Endothelial cell of umbilical vein (primary cell): ENCODE measurements around the gene NOXA1. TPM values are rescaled to one million over a fixed set of nuclear protein-coding genes. Genes with fewer than 3 reads are reported as not detected.
"Not testable (repeated sequence)": the region's sequence is repeated elsewhere in the genome, so short reads cannot be mapped to it uniquely, and the experiment has no call there.

Experiments
- BruUV-seq: library from RNA; stranded (reverse); fragments of 400-500 nt; replicated peaks from 2 replicates; lab custom pipeline; 2021; lab: Mats Ljungman, UMichigan
- CTCF ChIA-PET: fragments of 300-600, 350-600 bp; sonication (Branson Sonifier 250); formaldehyde crosslinking; loops from one replicate; lab custom pipeline; 2021; ENCODE audit warnings: antibody characterized with exemption, inconsistent platforms; lab: Charles Lee
- POLR2A ChIA-PET: fragments of 300-600, 350-600 bp; sonication (Branson Sonifier 250); formaldehyde crosslinking; loops from one replicate; lab custom pipeline; 2021; ENCODE audit warnings: antibody characterized with exemption, inconsistent platforms; lab: Charles Lee
- DNase-seq: peaks from one replicate; pipeline ENCODE4 v3.0.0-alpha.2; 2011; ENCODE audit warnings: low read depth, low spot score
- FAIRE-seq: peaks from 2 replicates; lab custom pipeline; 2011; peaks lifted over from hg19 to GRCh38; lab: Jason Lieb, UNC
- H2AFZ ChIP-seq: 2 replicates; pipeline ENCODE4 v1.6.0; 2012; ENCODE audit warnings: low read depth, low read length, control low read depth, inconsistent platforms
- H3K27ac ChIP-seq: 2 replicates; pipeline ENCODE4 v1.5.1; 2011; ENCODE audit warnings: low read depth, mild to moderate bottlenecking, control low read depth, low read length, moderate library complexity; ENCODE audit not compliant: insufficient read depth
- H3K27me3 ChIP-seq, 2 experiments: 2 replicates each; pipeline versions ENCODE4 v1.6.0 to v1.6.1; 2011; ENCODE audit warnings: low read length in 2 of 2, mixed read lengths in 1 of 2; ENCODE audit not compliant: control insufficient read depth in 2 of 2, insufficient read depth in 2 of 2
- H3K36me3 ChIP-seq, 2 experiments: 2 replicates in 1 of 2; 3 replicates in 1 of 2; pipeline ENCODE4 v1.5.1; 2011; ENCODE audit warnings: low read length in 2 of 2, mild to moderate bottlenecking in 1 of 2, moderate library complexity in 1 of 2; ENCODE audit not compliant: control insufficient read depth in 2 of 2, insufficient read depth in 2 of 2; ENCODE audit errors: extremely low read depth in 1 of 2
- H3K4me1 ChIP-seq: 3 replicates; pipeline ENCODE4 v1.5.1; 2011; ENCODE audit warnings: mild to moderate bottlenecking, low read length; ENCODE audit not compliant: control insufficient read depth, insufficient read depth; ENCODE audit errors: extremely low read depth
- H3K4me2 ChIP-seq: 2 replicates; pipeline ENCODE4 v1.6.1; 2011; ENCODE audit warnings: low read length, control low read depth, mixed read lengths; ENCODE audit not compliant: insufficient read depth
- H3K4me3 ChIP-seq, 3 experiments: fragments of 200-600 bp in 1 of 3; sonication (generic), shearing (Covaris generic) in 1 of 3; replicated peaks in 1 of 3; 2 replicates each; pipeline ENCODE4 v1.5.1; 2011 to 2016; ENCODE audit warnings: control low read depth in 3 of 3, low read length in 3 of 3, mild to moderate bottlenecking in 2 of 3, inconsistent platforms in 1 of 3, low read depth in 1 of 3, moderate library complexity in 1 of 3; ENCODE audit not compliant: insufficient read depth in 1 of 3
- H3K79me2 ChIP-seq: 2 replicates; pipeline ENCODE4 v1.6.0; 2012; ENCODE audit warnings: low read length, inconsistent platforms; ENCODE audit not compliant: control insufficient read depth, insufficient read depth
- H3K9ac ChIP-seq: replicated peaks from 2 replicates; pipeline ENCODE3; 2011; ENCODE audit warnings: low read length, control low read depth; ENCODE audit not compliant: insufficient read depth; ENCODE audit errors: extremely low read depth
- H3K9me1 ChIP-seq: replicated peaks from 3 replicates; pipeline ENCODE4 v1.6.0; 2011; ENCODE audit warnings: mild to moderate bottlenecking, low read length; ENCODE audit not compliant: control insufficient read depth, insufficient read depth; ENCODE audit errors: extremely low read depth
- H3K9me3 ChIP-seq: replicated peaks from 2 replicates; pipeline ENCODE4 v1.5.1; 2012; ENCODE audit warnings: low read length, inconsistent platforms; ENCODE audit not compliant: control insufficient read depth, insufficient read depth
- H4K20me1 ChIP-seq: replicated peaks from 2 replicates; pipeline ENCODE3; 2011; ENCODE audit warnings: mild to moderate bottlenecking, low read length; ENCODE audit not compliant: control insufficient read depth, insufficient read depth; ENCODE audit errors: extremely low read depth
- CTCF ChIP-seq, 2 donors: IDR thresholded peaks; 1 replicate in 1 of 2; 2 replicates in 1 of 2; pipeline ENCODE4 v1.5.1; 2011; ENCODE audit warnings: low read length in 2 of 2, mild to moderate bottlenecking in 2 of 2, moderate library complexity in 2 of 2, control low read depth in 1 of 2, inconsistent platforms in 1 of 2, low read depth in 1 of 2; ENCODE audit not compliant: insufficient read depth in 1 of 2; ENCODE audit errors: extremely low read depth in 1 of 2
- EZH2 ChIP-seq: IDR thresholded peaks from 2 replicates; pipeline ENCODE4 v1.6.1; 2012; ENCODE audit warnings: borderline replicate concordance, low read depth, mild to moderate bottlenecking, moderate library complexity, low read length, inconsistent platforms; ENCODE audit not compliant: severe bottlenecking
- FOS ChIP-seq: IDR thresholded peaks from 2 replicates; pipeline ENCODE4 v1.6.1; 2011; ENCODE audit warnings: mild to moderate bottlenecking, low read length, moderate library complexity, borderline replicate concordance; ENCODE audit not compliant: insufficient read depth
- GATA2 ChIP-seq: IDR thresholded peaks from 2 replicates; pipeline ENCODE4 v1.7.0; 2011; ENCODE audit warnings: low read depth, mild to moderate bottlenecking, moderate library complexity, mixed read lengths, low read length; ENCODE audit not compliant: insufficient read length, insufficient read depth
- JUN ChIP-seq: IDR thresholded peaks from 2 replicates; pipeline ENCODE4 v1.6.1; 2011; ENCODE audit warnings: borderline replicate concordance, low read depth; ENCODE audit not compliant: insufficient read length, insufficient read depth
- MAX ChIP-seq: IDR thresholded peaks from 2 replicates; pipeline ENCODE4 v1.6.1; 2011; ENCODE audit not compliant: insufficient read depth, insufficient read length
- MYC ChIP-seq: IDR thresholded peaks from one replicate; pipeline ENCODE4 v1.6.1; 2011; ENCODE audit warnings: mild to moderate bottlenecking, low read depth, low read length
- POLR2A ChIP-seq: IDR thresholded peaks from 2 replicates; pipeline ENCODE4 v1.6.1; 2012; ENCODE audit warnings: low read depth, mild to moderate bottlenecking, control low read depth, low read length
- POLR2AphosphoS5 ChIP-seq: IDR thresholded peaks from 2 replicates; pipeline ENCODE4 v1.6.1; 2012; ENCODE audit warnings: low read depth, mild to moderate bottlenecking, control low read depth, low read length, moderate library complexity; ENCODE audit not compliant: insufficient read depth
- dilution Hi-C: fragments of 300-500 bp; cut with MboI; formaldehyde crosslinking; loops from one replicate; pipeline ENCODE4 v1.15.0; 2019; ENCODE audit warnings: low sequenced_read_pairs; ENCODE audit not compliant: extremely low pct_ligation_motif_present
- intact Hi-C: fragments of 100-400 bp; cut with micrococcal nuclease; formaldehyde crosslinking; loops from one replicate; pipeline ENCODE4 v1.10.0; 2022
- polyA plus RNA-seq, 4 experiments: library from polyadenylated mRNA; depleted of rRNA in 3 of 4; stranded (reverse) in 3 of 4; unstranded in 1 of 4; fragments of >200 nt; gene quantifications; 2 replicates each; pipeline versions ENCODE4 v1.2.1 to v1.2.3, GENCODE V29; 2011 to 2012; ENCODE audit warnings: missing spikeins in 1 of 4
- total RNA-seq: library from RNA; stranded (reverse); gene quantifications from 2 replicates; pipeline ENCODE4 v1.2.3, GENCODE V29; 2021

The NOXA1 gene
- total and polyA plus RNA-seq, 2 donors (not counting 3 experiments of a cell fraction or from before 2014, with no cell fraction given) = 0.40 to 0.91 TPM

GRCh38 chr9:137449931-137450538 lies 26.8 kb downstream of the NOXA1 start:
- no peak overlapping the region for H3K4me3 ChIP-seq
- no peak for FAIRE-seq
- H3K9ac ChIP-seq = no peak overlapping the region
- no peaks in the 10 kb centered on the region for H3K9me1 ChIP-seq
- no TSS peak for BruUV-seq
- no peaks in the 10 kb centered on the region for H3K9me3 ChIP-seq
- H3K4me2 ChIP-seq = no peak overlapping the region
- H3K4me1 ChIP-seq = peaks cover 8% of the 10 kb centered on the region
- CTCF ChIA-PET = interaction anchor here (0.6 kb wide), 1 partner anchor 27 kb away, joined by 3 read pairs; the partner anchor contains the start of genes EXD3 and NOXA1
- H3K27me3 ChIP-seq = no peaks in the 10 kb centered on the region
- POLR2A ChIA-PET = interaction anchor here (0.6 kb wide), 1 partner anchor 37 kb away, joined by 4 read pairs; no protein-coding TSS in a partner anchor
- TF ChIP-seq MYC (no peak), MAX (no peak), CTCF (IDR thresholded peaks at IDR 0.05; ENCODE audit: extremely low read depth in 1 of 2, insufficient read depth in 1 of 2, low read depth in 1 of 2, low read length in 2 of 2) (no peak), GATA2 (no peak), POLR2A (no peak), EZH2 (no peak), POLR2AphosphoS5 (no peak), FOS (no peak), JUN (no peak)
- intact Hi-C loops (no loop called here), dilution Hi-C loops (no loop called here)
- H3K27ac ChIP-seq = no peak overlapping the region
- H3K36me3 ChIP-seq = peaks cover 7 to 14% of the 10 kb centered on the region in 2 experiments
- no peaks in the 10 kb centered on the region for H4K20me1 ChIP-seq
- H2AFZ ChIP-seq = no peak overlapping the region
- no peak for DNase-seq
- H3K79me2 ChIP-seq = no peaks in the 10 kb centered on the region

- H3K9me3 ChIP-seq, H3K9me1 ChIP-seq, DNase-seq, CTCF ChIA-PET, intact Hi-C loops, H3K9ac ChIP-seq, FAIRE-seq, H3K79me2 ChIP-seq, H2AFZ ChIP-seq, H3K27ac ChIP-seq, H3K4me3 ChIP-seq, BruUV-seq, H4K20me1 ChIP-seq, H3K27me3 ChIP-seq, H3K4me2 ChIP-seq, dilution Hi-C loops, H3K4me1 ChIP-seq: not testable (repeated sequence)
- POLR2A ChIA-PET = interaction anchor here (0.6 kb wide), 1 partner anchor 38 kb away, joined by 4 read pairs; no protein-coding TSS in a partner anchor
- H3K36me3 ChIP-seq = peaks cover 7 to 14% of the 10 kb centered on the region in 2 experiments
Observed at GRCh38 chr9:137450539-137451222, 27.5 kb downstream of the NOXA1 start.
